CD8-positive, alpha-beta memory T cell (primary cell): Measurements from ENCODE around the gene KIF26A. TPM values are rescaled to one million over a fixed set of nuclear protein-coding genes. Genes with fewer than 3 reads are reported as not detected.
"Not testable (repeated sequence)": the region's sequence is repeated elsewhere in the genome, so short reads cannot be mapped to it uniquely, and the experiment has no call there.

Experiments
- CTCF ChIA-PET: fragments of 350-600 bp; sonication (Branson Sonifier 250); formaldehyde crosslinking; loops from one replicate; lab custom pipeline; 2021; ENCODE audit warnings: antibody characterized with exemption; lab: Charles Lee
- POLR2A ChIA-PET: fragments of 350-600 bp; sonication (Branson Sonifier 250); formaldehyde crosslinking; loops from one replicate; lab custom pipeline; 2021; ENCODE audit warnings: antibody characterized with exemption; lab: Charles Lee
- DNase-seq, 5 donors: peaks; one replicate each; pipeline versions ENCODE4 v3.0.0 to v3.0.0-alpha.2; 2020 to 2022; ENCODE audit warnings: mixed read lengths in 1 of 5
- H3K27ac ChIP-seq: one replicate; pipeline ENCODE4 v1.7.0; 2013; ENCODE audit warnings: low read depth, mild to moderate bottlenecking, low read length, moderate library complexity
- H3K27me3 ChIP-seq: 2 replicates; pipeline ENCODE4 v1.7.0; 2013; ENCODE audit warnings: low read length, mild to moderate bottlenecking; ENCODE audit not compliant: insufficient read depth, poor library complexity, severe bottlenecking
- H3K36me3 ChIP-seq: 2 replicates; pipeline ENCODE4 v1.7.0; 2013; ENCODE audit warnings: mild to moderate bottlenecking, low read length, moderate library complexity; ENCODE audit not compliant: insufficient read depth
- H3K4me1 ChIP-seq: 2 replicates; pipeline ENCODE4 v1.7.0; 2013; ENCODE audit warnings: mild to moderate bottlenecking, low read length, moderate library complexity; ENCODE audit not compliant: insufficient read depth
- H3K4me3 ChIP-seq: 2 replicates; pipeline ENCODE4 v1.7.0; 2013; ENCODE audit warnings: mild to moderate bottlenecking, low read length
- H3K9me3 ChIP-seq: 2 replicates; pipeline ENCODE4 v1.7.0; 2013; ENCODE audit warnings: mild to moderate bottlenecking, low read length
- H3K27ac Mint-ChIP-seq, 8 donors: one replicate each; pipeline ENCODE4 v1.8.0; 2020 to 2021; ENCODE audit warnings: mixed read lengths in 8 of 8, mild to moderate bottlenecking in 6 of 8, inconsistent platforms in 3 of 8, moderate library complexity in 3 of 8
- H3K27me3 Mint-ChIP-seq, 2 donors: one replicate each; pipeline ENCODE4 v1.8.0; 2020 to 2021; ENCODE audit warnings: mixed read lengths in 2 of 2, mild to moderate bottlenecking in 1 of 2, moderate library complexity in 1 of 2
- H3K36me3 Mint-ChIP-seq, 3 donors: one replicate each; pipeline ENCODE4 v1.8.0; 2020 to 2021; ENCODE audit warnings: mixed read lengths in 3 of 3, inconsistent platforms in 1 of 3, mild to moderate bottlenecking in 1 of 3
- H3K4me1 Mint-ChIP-seq, 3 donors: one replicate each; pipeline ENCODE4 v1.8.0; 2020 to 2021; ENCODE audit warnings: mixed read lengths in 3 of 3, inconsistent platforms in 1 of 3, mild to moderate bottlenecking in 1 of 3
- H3K4me3 Mint-ChIP-seq, 7 donors: one replicate each; pipeline ENCODE4 v1.8.0; 2020 to 2021; ENCODE audit warnings: mixed read lengths in 7 of 7, mild to moderate bottlenecking in 6 of 7, moderate library complexity in 4 of 7, inconsistent platforms in 2 of 7
- H3K9me3 Mint-ChIP-seq, 5 donors: one replicate each; pipeline ENCODE4 v1.8.0; 2020 to 2022; ENCODE audit warnings: mixed read lengths in 5 of 5, mild to moderate bottlenecking in 3 of 5, moderate library complexity in 2 of 5, inconsistent platforms in 1 of 5
- polyA plus RNA-seq: library from polyadenylated mRNA; unstranded; fragments of 300-500 nt; fragmentation: Illumina TruSeq; gene quantifications from one replicate; pipeline ENCODE4 v1.2.3, GENCODE V29; 2021
- total RNA-seq, 2 experiments: library from RNA; stranded (reverse); gene quantifications; one replicate each; pipeline ENCODE4 v1.2.3, GENCODE V29; 2021

The KIF26A gene
- total and polyA plus RNA-seq, 3 experiments from 2014 or later, result 0.15 to 0.20 TPM; not detected in 1

GRCh38 chr14:104149617-104150135 is 11.3 kb downstream of the KIF26A start:
- no peak for DNase-seq
- no peaks in the 10 kb centered on the region for H3K4me1 ChIP-seq
- POLR2A ChIA-PET, result no interaction called here
- H3K9me3 ChIP-seq, result no peaks in the 10 kb centered on the region
- no peaks in the 10 kb centered on the region for H3K27me3 ChIP-seq
- H3K9me3 Mint-ChIP-seq, result no peaks in the 10 kb centered on the region
- H3K27me3 Mint-ChIP-seq, result peaks cover 3 to 17% of the 10 kb centered on the region in 2 donors
- CTCF ChIA-PET, result no interaction called here
- H3K36me3 Mint-ChIP-seq, result no peaks in the 10 kb centered on the region
- H3K27ac ChIP-seq, result no peak overlapping the region
- no peak overlapping the region for H3K27ac Mint-ChIP-seq
- H3K4me3 ChIP-seq, result no peak overlapping the region
- no peaks in the 10 kb centered on the region for H3K4me1 Mint-ChIP-seq
- no peak overlapping the region for H3K4me3 Mint-ChIP-seq
- no peaks in the 10 kb centered on the region for H3K36me3 ChIP-seq

GRCh38 chr14:104150136-104151025 is 12.0 kb downstream of the KIF26A start:
- no peak overlapping the region for H3K4me3 ChIP-seq

GRCh38 chr14:104151026-104151381 is 12.6 kb downstream of the KIF26A start:
- H3K36me3 ChIP-seq, result no peaks in the 10 kb centered on the region
- no peaks in the 10 kb centered on the region for H3K4me1 ChIP-seq
- Mint-ChIP-seq H3K27me3 (peaks cover 3 to 11% of the 10 kb centered on the region in 2 donors), H3K4me1 (no peaks in the 10 kb centered on the region), H3K36me3 (no peaks in the 10 kb centered on the region), H3K9me3 (no peaks in the 10 kb centered on the region), H3K27ac (no peak overlapping the region), H3K4me3 (no peak overlapping the region)
- no peaks in the 10 kb centered on the region for H3K9me3 ChIP-seq
- H3K4me3 ChIP-seq, result no peak overlapping the region
- DNase-seq, result no peak
- H3K27ac ChIP-seq, result no peak overlapping the region
- POLR2A ChIA-PET, result no interaction called here
- CTCF ChIA-PET, result no interaction called here
- no peaks in the 10 kb centered on the region for H3K27me3 ChIP-seq

More at GRCh38 chr14:104150136-104151025, 12.0 kb downstream of the KIF26A start:
- DNase-seq, result no peak
- ChIA-PET POLR2A (no interaction called here), CTCF (no interaction called here)
- no peak overlapping the region for H3K27ac Mint-ChIP-seq
- no peaks in the 10 kb centered on the region for H3K9me3 Mint-ChIP-seq
- no peak overlapping the region for H3K4me3 Mint-ChIP-seq
- Histone ChIP-seq H3K9me3 (no peaks in the 10 kb centered on the region), H3K36me3 (no peaks in the 10 kb centered on the region), H3K4me1 (no peaks in the 10 kb centered on the region), H3K27me3 (no peaks in the 10 kb centered on the region), H3K27ac (no peak overlapping the region)
- no peaks in the 10 kb centered on the region for H3K36me3 Mint-ChIP-seq
- peaks cover 3 to 16% of the 10 kb centered on the region in 2 donors for H3K27me3 Mint-ChIP-seq
- H3K4me1 Mint-ChIP-seq, result no peaks in the 10 kb centered on the region

GRCh38 chr14:104151566-104152245 is 13.3 kb downstream of the KIF26A start:
- DNase-seq, result no peak
- no peaks in the 10 kb centered on the region for H3K27me3 ChIP-seq
- Mint-ChIP-seq H3K4me1 (no peaks in the 10 kb centered on the region), H3K36me3 (no peaks in the 10 kb centered on the region), H3K9me3 (no peaks in the 10 kb centered on the region), H3K27me3 (peaks cover 0 to 9% of the 10 kb centered on the region in 2 donors), H3K27ac (no peak overlapping the region), H3K4me3 (no peak overlapping the region)
- no peaks in the 10 kb centered on the region for H3K36me3 ChIP-seq
- CTCF ChIA-PET, result no interaction called here
- no peak overlapping the region for H3K27ac ChIP-seq
- no peak overlapping the region for H3K4me3 ChIP-seq
- no peaks in the 10 kb centered on the region for H3K9me3 ChIP-seq
- no peaks in the 10 kb centered on the region for H3K4me1 ChIP-seq
- POLR2A ChIA-PET, result no interaction called here

DNA sequence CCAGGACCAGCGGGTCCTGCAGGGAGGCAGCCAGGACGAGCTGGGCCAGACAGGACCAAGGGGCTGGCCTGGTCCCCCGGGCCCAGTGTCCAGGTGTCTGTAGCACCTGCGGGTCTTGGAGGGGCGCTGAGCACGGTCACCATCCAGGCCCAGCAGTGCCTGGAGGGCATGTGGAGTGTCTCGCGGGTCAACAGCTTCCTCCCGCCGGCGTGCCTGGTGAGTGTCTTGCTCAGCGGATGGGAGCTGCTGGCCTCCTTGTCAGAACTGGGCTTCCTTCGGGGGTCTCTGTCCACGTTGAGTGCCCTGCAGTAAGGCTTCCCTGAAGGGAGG is 13.8 kb downstream of the KIF26A start:
- CTCF ChIA-PET, result no interaction called here
- Mint-ChIP-seq H3K36me3 (no peaks in the 10 kb centered on the region), H3K27ac (no peak overlapping the region), H3K27me3 (peaks cover 0 to 9% of the 10 kb centered on the region in 2 donors), H3K4me1 (no peaks in the 10 kb centered on the region), H3K4me3 (no peak overlapping the region), H3K9me3 (no peaks in the 10 kb centered on the region)
- Histone ChIP-seq H3K36me3 (no peaks in the 10 kb centered on the region), H3K27me3 (no peaks in the 10 kb centered on the region), H3K9me3 (no peaks in the 10 kb centered on the region), H3K27ac (no peak overlapping the region), H3K4me3 (no peak overlapping the region), H3K4me1 (no peaks in the 10 kb centered on the region)
- POLR2A ChIA-PET, result no interaction called here
- no peak for DNase-seq

GRCh38 chr14:104152686-104153393 is 14.5 kb downstream of the KIF26A start:
- Histone ChIP-seq H3K27ac (no peak overlapping the region), H3K4me3 (no peak overlapping the region), H3K27me3 (no peaks in the 10 kb centered on the region), H3K36me3 (no peaks in the 10 kb centered on the region), H3K9me3 (no peaks in the 10 kb centered on the region), H3K4me1 (no peaks in the 10 kb centered on the region)
- Mint-ChIP-seq H3K27ac (no peak overlapping the region), H3K9me3 (no peaks in the 10 kb centered on the region), H3K27me3 (peaks cover 0 to 9% of the 10 kb centered on the region in 2 donors), H3K4me3 (no peak overlapping the region), H3K4me1 (no peaks in the 10 kb centered on the region), H3K36me3 (no peaks in the 10 kb centered on the region)
- no peak for DNase-seq
- ChIA-PET CTCF (no interaction called here), POLR2A (interaction anchor here (0.5 kb wide), 1 partner anchor 312 kb away, joined by 3 read pairs; no protein-coding TSS in a partner anchor)

- H3K4me1 ChIP-seq, DNase-seq, H3K9me3 ChIP-seq, H3K9me3 Mint-ChIP-seq, H3K4me1 Mint-ChIP-seq, H3K27ac Mint-ChIP-seq, POLR2A ChIA-PET, H3K27ac ChIP-seq, H3K36me3 Mint-ChIP-seq, H3K27me3 ChIP-seq, H3K27me3 Mint-ChIP-seq, CTCF ChIA-PET, H3K4me3 ChIP-seq, H3K36me3 ChIP-seq, H3K4me3 Mint-ChIP-seq: not testable (repeated sequence)
These were observed 15.0 kb downstream of the KIF26A start for GRCh38 chr14:104153394-104153755.

DNA sequence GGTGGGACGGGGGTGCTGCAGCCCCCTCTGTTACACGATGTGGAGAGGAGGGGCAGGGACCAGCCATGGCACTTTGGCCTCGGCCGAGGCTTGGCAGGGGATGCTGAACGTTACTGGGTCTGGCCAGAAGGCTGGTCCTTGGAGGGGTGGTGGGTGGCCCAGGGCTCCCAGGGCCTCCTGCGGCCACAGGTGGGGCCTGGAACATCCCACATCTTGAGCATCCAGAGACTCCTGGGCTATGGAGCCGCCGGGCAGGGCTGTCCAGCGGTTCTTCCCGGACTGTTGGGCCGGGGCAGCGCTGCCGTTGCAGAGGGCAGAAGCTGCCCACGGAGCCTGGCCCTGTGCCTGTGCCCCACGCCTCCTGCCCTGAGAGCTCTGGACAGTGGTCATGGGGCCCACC is 15.9 kb downstream of the KIF26A start:
- H3K9me3 Mint-ChIP-seq, result no peaks in the 10 kb centered on the region
- Histone ChIP-seq H3K27me3 (no peaks in the 10 kb centered on the region), H3K9me3 (no peaks in the 10 kb centered on the region), H3K36me3 (no peaks in the 10 kb centered on the region), H3K27ac (no peak overlapping the region), H3K4me3 (no peak overlapping the region), H3K4me1 (no peaks in the 10 kb centered on the region)
- H3K4me1 Mint-ChIP-seq, result no peaks in the 10 kb centered on the region
- H3K27me3 Mint-ChIP-seq, result peaks cover 0 to 6% of the 10 kb centered on the region in 2 donors
- H3K27ac Mint-ChIP-seq, result no peak overlapping the region
- no peak for DNase-seq
- CTCF ChIA-PET, result no interaction called here
- H3K4me3 Mint-ChIP-seq, result no peak overlapping the region
- H3K36me3 Mint-ChIP-seq, result no peaks in the 10 kb centered on the region
- POLR2A ChIA-PET, result no interaction called here
